ENCODE data around the gene KIF6. TPM values are rescaled to one million over a fixed set of nuclear protein-coding genes. Genes with fewer than 3 reads are reported as not detected.

Gene KIF6
- total RNA-seq, 1 experiment from 2014 or later, result 2.7 TPM

GRCh38 chr6:39343396-39343870 is 381.8 kb downstream of the KIF6 start:
- Histone ChIP-seq H3K4me3 (ENCODE audit: low read depth, low read length, poor library complexity, severe bottlenecking) (no peak overlapping the region), H3K27ac (ENCODE audit: low read depth, low read length, poor library complexity, severe bottlenecking) (no peak overlapping the region), H3K36me3 (ENCODE audit: insufficient read depth, low read length, poor library complexity, severe bottlenecking) (no peaks in the 10 kb centered on the region), H3K4me1 (ENCODE audit: insufficient read depth, low read length, poor library complexity, severe bottlenecking) (no peaks in the 10 kb centered on the region), H3K27me3 (replicated peaks; ENCODE audit: insufficient read depth, low read depth, low read length, poor library complexity) (no peaks in the 10 kb centered on the region), H3K9me3 (ENCODE audit: low read depth, low read length, poor library complexity, severe bottlenecking) (no peaks in the 10 kb centered on the region)
- intact Hi-C loops (cut with micrococcal nuclease; ENCODE audit: unreplicated experiment), result no loop called here
- no peak for DNase-seq (ENCODE audit: low spot score)
- CTCF ChIA-PET, result no interaction called here
- no peak for TF ChIP-seq CTCF (conservative IDR thresholded peaks at IDR 0.05; ENCODE audit: low read depth, low read length)
- TF ChIP-seq EZH2 (IDR thresholded peaks at IDR 0.05; ENCODE audit: borderline replicate concordance, low read depth, low read length, poor library complexity, severe bottlenecking), result no peak
- BruUV-seq (replicated peaks), result no TSS peak
- POLR2A ChIA-PET (ENCODE audit: low non-redundant PET), result no interaction called here

- no TSS peak for BruUV-seq (replicated peaks)
- no peak for TF ChIP-seq EZH2 (IDR thresholded peaks at IDR 0.05; ENCODE audit: borderline replicate concordance, low read depth, low read length, poor library complexity, severe bottlenecking)
- TF ChIP-seq CTCF (conservative IDR thresholded peaks at IDR 0.05; ENCODE audit: low read depth, low read length), result no peak
- H3K4me3 ChIP-seq (ENCODE audit: low read depth, low read length, poor library complexity, severe bottlenecking), result no peak overlapping the region
- H3K27me3 ChIP-seq (replicated peaks; ENCODE audit: insufficient read depth, low read depth, low read length, poor library complexity), result peaks cover under 1% of the 10 kb centered on the region
- ChIA-PET CTCF (no interaction called here), POLR2A (ENCODE audit: low non-redundant PET) (no interaction called here)
- H3K9me3 ChIP-seq (ENCODE audit: low read depth, low read length, poor library complexity, severe bottlenecking), result no peaks in the 10 kb centered on the region
- no peaks in the 10 kb centered on the region for H3K36me3 ChIP-seq (ENCODE audit: insufficient read depth, low read length, poor library complexity, severe bottlenecking)
- no peak for DNase-seq (ENCODE audit: low spot score)
- H3K4me1 ChIP-seq (ENCODE audit: insufficient read depth, low read length, poor library complexity, severe bottlenecking), result no peaks in the 10 kb centered on the region
- no peak overlapping the region for H3K27ac ChIP-seq (ENCODE audit: low read depth, low read length, poor library complexity, severe bottlenecking)
- intact Hi-C loops (cut with micrococcal nuclease; ENCODE audit: unreplicated experiment), result no loop called here
Observed at GRCh38 chr6:39342692-39343395, 382.4 kb downstream of the KIF6 start.

- Histone ChIP-seq H3K27ac (ENCODE audit: low read depth, low read length, poor library complexity, severe bottlenecking) (no peak overlapping the region), H3K4me1 (ENCODE audit: insufficient read depth, low read length, poor library complexity, severe bottlenecking) (no peaks in the 10 kb centered on the region), H3K36me3 (ENCODE audit: insufficient read depth, low read length, poor library complexity, severe bottlenecking) (no peaks in the 10 kb centered on the region), H3K4me3 (ENCODE audit: low read depth, low read length, poor library complexity, severe bottlenecking) (no peak overlapping the region), H3K27me3 (replicated peaks; ENCODE audit: insufficient read depth, low read depth, low read length, poor library complexity) (peaks cover 5% of the 10 kb centered on the region), H3K9me3 (ENCODE audit: low read depth, low read length, poor library complexity, severe bottlenecking) (no peaks in the 10 kb centered on the region)
- TF ChIP-seq EZH2 (IDR thresholded peaks at IDR 0.05; ENCODE audit: borderline replicate concordance, low read depth, low read length, poor library complexity, severe bottlenecking) (no peak), CTCF (conservative IDR thresholded peaks at IDR 0.05; ENCODE audit: low read depth, low read length) (no peak)
- intact Hi-C loops (cut with micrococcal nuclease; ENCODE audit: unreplicated experiment), result no loop called here
- CTCF ChIA-PET, result no interaction called here
- no TSS peak for BruUV-seq (replicated peaks)
- no peak for DNase-seq (ENCODE audit: low spot score)
- POLR2A ChIA-PET (ENCODE audit: low non-redundant PET), result no interaction called here
Observed at GRCh38 chr6:39341937-39342336, 383.3 kb downstream of the KIF6 start.
